Measurements from ENCODE around the gene FFAR4. TPM values are rescaled to one million over a fixed set of nuclear protein-coding genes. Genes with fewer than 3 reads are reported as not detected.
"Not testable (repeated sequence)": the region's sequence is repeated elsewhere in the genome, so short reads cannot be mapped to it uniquely, and the experiment has no call there.

Gene FFAR4
- 0.16 TPM in 1 of 2 replicates, not detected in the other for total RNA-seq (2014; rRNA removed; shearing (Covaris generic); ENCODE audit: low replicate concordance)

- H3K9me3 ChIP-seq = no peaks in the 10 kb centered on the region
- peak; percentile 53 for DNase-seq
- H3K36me3 ChIP-seq = no peaks in the 10 kb centered on the region
- peak within 1 kb of the TSS; percentile 33 for H3K4me3 ChIP-seq
- peaks cover 28% of the 10 kb centered on the region for H3K27me3 ChIP-seq
These were observed at the start of gene FFAR4 for GRCh38 chr10:93566435-93567276. TSS of gene FFAR4 (plus strand) at chr10:93566665. CDS start at chr10:93566721, 56 bp downstream.

GRCh38 chr10:93518531-93518930 is 47.9 kb upstream of the FFAR4 start:
- Histone ChIP-seq H3K27me3 (no peaks in the 10 kb centered on the region), H3K9me3 (peaks cover 12% of the 10 kb centered on the region; the same call in 1 of the 2 replicates), H3K36me3 (peaks cover 94% of the 10 kb centered on the region), H3K4me3 (no peak overlapping the region)
- DNase-seq = no peak

- H3K27me3 ChIP-seq = no peaks in the 10 kb centered on the region
- no peaks in the 10 kb centered on the region for H3K9me3 ChIP-seq
- H3K4me3 ChIP-seq = no peak overlapping the region
- no peak for DNase-seq
- H3K36me3 ChIP-seq = no peaks in the 10 kb centered on the region
These were observed 31.2 kb upstream of the FFAR4 start for GRCh38 chr10:93535293-93535692.

- DNase-seq, H3K36me3 ChIP-seq, H3K27me3 ChIP-seq, H3K9me3 ChIP-seq, H3K4me3 ChIP-seq: not testable (repeated sequence)
These were observed 25.6 kb upstream of the FFAR4 start for GRCh38 chr10:93540871-93541270.

- no peak for DNase-seq
- H3K4me3 ChIP-seq = no peak overlapping the region
- no peaks in the 10 kb centered on the region for H3K27me3 ChIP-seq
- no peaks in the 10 kb centered on the region for H3K36me3 ChIP-seq
- H3K9me3 ChIP-seq = no peaks in the 10 kb centered on the region
These were observed 24.8 kb upstream of the FFAR4 start for GRCh38 chr10:93541402-93542357.

GRCh38 chr10:93542358-93542791 is 24.1 kb upstream of the FFAR4 start:
- Histone ChIP-seq H3K27me3 (no peaks in the 10 kb centered on the region), H3K4me3 (no peak overlapping the region), H3K9me3 (no peaks in the 10 kb centered on the region), H3K36me3 (no peaks in the 10 kb centered on the region)
- peak; percentile 28 for DNase-seq

- H3K4me3 ChIP-seq, H3K27me3 ChIP-seq, DNase-seq, H3K9me3 ChIP-seq, H3K36me3 ChIP-seq: not testable (repeated sequence)
These were observed 19.5 kb upstream of the FFAR4 start for GRCh38 chr10:93546995-93547394.

GRCh38 chr10:93547522-93547921 is 18.9 kb upstream of the FFAR4 start:
- Histone ChIP-seq H3K36me3 (no peaks in the 10 kb centered on the region), H3K4me3 (no peak overlapping the region), H3K27me3 (no peaks in the 10 kb centered on the region), H3K9me3 (no peaks in the 10 kb centered on the region)
- DNase-seq = no peak

GRCh38 chr10:93548376-93549071 is 17.9 kb upstream of the FFAR4 start:
- Histone ChIP-seq H3K9me3 (no peaks in the 10 kb centered on the region), H3K36me3 (no peaks in the 10 kb centered on the region), H3K27me3 (no peaks in the 10 kb centered on the region), H3K4me3 (no peak overlapping the region)
- DNase-seq = no peak

- DNase-seq = no peak
- no peaks in the 10 kb centered on the region for H3K9me3 ChIP-seq
- H3K4me3 ChIP-seq = no peak overlapping the region
- no peaks in the 10 kb centered on the region for H3K36me3 ChIP-seq
- no peaks in the 10 kb centered on the region for H3K27me3 ChIP-seq
These were observed 15.9 kb upstream of the FFAR4 start for GRCh38 chr10:93550606-93551005.

GRCh38 chr10:93552780-93553179 is 13.7 kb upstream of the FFAR4 start:
- DNase-seq = no peak
- H3K9me3 ChIP-seq = no peaks in the 10 kb centered on the region
- no peaks in the 10 kb centered on the region for H3K36me3 ChIP-seq
- no peaks in the 10 kb centered on the region for H3K27me3 ChIP-seq
- H3K4me3 ChIP-seq = no peak overlapping the region

- Histone ChIP-seq H3K9me3 (no peaks in the 10 kb centered on the region), H3K4me3 (no peak overlapping the region), H3K27me3 (no peaks in the 10 kb centered on the region), H3K36me3 (no peaks in the 10 kb centered on the region)
- no peak for DNase-seq
These were observed 12.8 kb upstream of the FFAR4 start for GRCh38 chr10:93553482-93554315.

GRCh38 chr10:93554316-93554663 is 12.2 kb upstream of the FFAR4 start:
- no peaks in the 10 kb centered on the region for H3K27me3 ChIP-seq
- H3K4me3 ChIP-seq = no peak overlapping the region
- H3K9me3 ChIP-seq = no peaks in the 10 kb centered on the region; the same call in 1 of the 2 replicates
- DNase-seq = no peak
- H3K36me3 ChIP-seq = no peaks in the 10 kb centered on the region

- no peaks in the 10 kb centered on the region for H3K36me3 ChIP-seq
- H3K27me3 ChIP-seq = no peaks in the 10 kb centered on the region
- H3K9me3 ChIP-seq = peaks cover 4% of the 10 kb centered on the region; the same call in 1 of the 2 replicates
- peak; percentile 62 for DNase-seq
- H3K4me3 ChIP-seq = no peak overlapping the region
These were observed 11.6 kb upstream of the FFAR4 start for GRCh38 chr10:93554760-93555432.

GRCh38 chr10:93559490-93559889 is 7.0 kb upstream of the FFAR4 start:
- Histone ChIP-seq H3K36me3 (no peaks in the 10 kb centered on the region), H3K27me3 (no peaks in the 10 kb centered on the region), H3K4me3 (no peak overlapping the region), H3K9me3 (peaks cover 4% of the 10 kb centered on the region; the same call in 1 of the 2 replicates)
- DNase-seq = no peak

All from MG63 (cell line).